ENCODE data around the gene NRXN3. TPM values are rescaled to one million over a fixed set of nuclear protein-coding genes. Genes with fewer than 3 reads are reported as not detected.

Gene NRXN3
- total RNA-seq, 4 donors from 2014 or later, result 0.04 to 0.16 TPM; not detected in 2

- DNase-seq, result no peak
- intact Hi-C loops (cut with DNase I; ENCODE audit: low total_unique reads) (no loop called here), in situ Hi-C loops (cut with MboI; ENCODE audit: low sequenced_read_pairs in 4 of 4) (no loop called here)
- Histone ChIP-seq H3K9me3 (no peaks in the 10 kb centered on the region), H3K27ac (no peak overlapping the region), H3K36me3 (no peaks in the 10 kb centered on the region), H3K4me3 (no peak overlapping the region), H3K4me1 (no peaks in the 10 kb centered on the region), H3K27me3 (no peaks in the 10 kb centered on the region)
- no peak for TF ChIP-seq POLR2A (IDR thresholded peaks at IDR 0.05)
- TF ChIP-seq, protein P1, sequence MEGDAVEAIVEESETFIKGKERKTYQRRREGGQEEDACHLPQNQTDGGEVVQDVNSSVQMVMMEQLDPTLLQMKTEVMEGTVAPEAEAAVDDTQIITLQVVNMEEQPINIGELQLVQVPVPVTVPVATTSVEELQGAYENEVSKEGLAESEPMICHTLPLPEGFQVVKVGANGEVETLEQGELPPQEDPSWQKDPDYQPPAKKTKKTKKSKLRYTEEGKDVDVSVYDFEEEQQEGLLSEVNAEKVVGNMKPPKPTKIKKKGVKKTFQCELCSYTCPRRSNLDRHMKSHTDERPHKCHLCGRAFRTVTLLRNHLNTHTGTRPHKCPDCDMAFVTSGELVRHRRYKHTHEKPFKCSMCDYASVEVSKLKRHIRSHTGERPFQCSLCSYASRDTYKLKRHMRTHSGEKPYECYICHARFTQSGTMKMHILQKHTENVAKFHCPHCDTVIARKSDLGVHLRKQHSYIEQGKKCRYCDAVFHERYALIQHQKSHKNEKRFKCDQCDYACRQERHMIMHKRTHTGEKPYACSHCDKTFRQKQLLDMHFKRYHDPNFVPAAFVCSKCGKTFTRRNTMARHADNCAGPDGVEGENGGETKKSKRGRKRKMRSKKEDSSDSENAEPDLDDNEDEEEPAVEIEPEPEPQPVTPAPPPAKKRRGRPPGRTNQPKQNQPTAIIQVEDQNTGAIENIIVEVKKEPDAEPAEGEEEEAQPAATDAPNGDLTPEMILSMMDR (IDR thresholded peaks at IDR 0.05 in 4 of 5, conservative IDR thresholded peaks at IDR 0.05 in 1 of 5), result no peak
- ATAC-seq, result no peak
Observed at GRCh38 chr14:78989221-78989620, 819.0 kb downstream of the NRXN3 start.

GRCh38 chr14:78992867-78993266 is 822.7 kb downstream of the NRXN3 start:
- no peak overlapping the region for H3K4me3 ChIP-seq

DNA sequence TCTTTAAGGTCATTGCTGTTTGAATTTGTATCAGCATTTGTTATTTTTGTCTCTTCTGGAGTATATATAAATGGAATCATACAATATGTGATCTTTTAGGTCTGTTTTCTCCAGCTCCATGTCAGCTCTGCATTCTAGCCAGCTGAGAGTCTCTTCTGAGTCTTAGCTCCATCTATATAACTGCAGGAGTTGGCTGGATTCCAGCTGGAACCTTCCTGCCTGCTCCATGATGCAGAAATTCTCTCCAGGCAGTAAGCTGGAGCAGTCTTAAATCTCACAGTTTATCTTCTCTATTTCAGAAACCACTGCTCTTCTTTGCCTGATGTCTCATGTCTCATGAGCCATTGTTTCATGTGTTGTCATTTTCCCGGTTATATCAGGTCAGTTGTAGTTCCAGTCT is 827.6 kb downstream of the NRXN3 start:
- H3K27ac ChIP-seq, result no peak overlapping the region
- H3K4me3 ChIP-seq, result no peak overlapping the region
- no peaks in the 10 kb centered on the region for H3K4me1 ChIP-seq
- no peak for TF ChIP-seq POLR2A (IDR thresholded peaks at IDR 0.05)
- TF ChIP-seq, protein P1 (IDR thresholded peaks at IDR 0.05 in 4 of 5, conservative IDR thresholded peaks at IDR 0.05 in 1 of 5), result no peak
- H3K36me3 ChIP-seq, result no peaks in the 10 kb centered on the region
- in situ Hi-C loops (cut with MboI; ENCODE audit: low sequenced_read_pairs in 4 of 4) (no loop called here), intact Hi-C loops (cut with DNase I; ENCODE audit: low total_unique reads) (no loop called here)
- DNase-seq (no peak), ATAC-seq (no peak)
- no peaks in the 10 kb centered on the region for H3K27me3 ChIP-seq
- H3K9me3 ChIP-seq, result no peaks in the 10 kb centered on the region

More at GRCh38 chr14:78992867-78993266, 822.7 kb downstream of the NRXN3 start:
- H3K9me3 ChIP-seq, result no peaks in the 10 kb centered on the region
- no peaks in the 10 kb centered on the region for H3K4me1 ChIP-seq
- no peak for ATAC-seq
- TF ChIP-seq POLR2A (IDR thresholded peaks at IDR 0.05), result no peak
- TF ChIP-seq, protein P1 (IDR thresholded peaks at IDR 0.05 in 4 of 5, conservative IDR thresholded peaks at IDR 0.05 in 1 of 5), result no peak
- no peaks in the 10 kb centered on the region for H3K36me3 ChIP-seq
- H3K27me3 ChIP-seq, result no peaks in the 10 kb centered on the region
- in situ Hi-C loops (cut with MboI; ENCODE audit: low sequenced_read_pairs in 4 of 4) (no loop called here), intact Hi-C loops (cut with DNase I; ENCODE audit: low total_unique reads) (no loop called here)
- H3K27ac ChIP-seq, result no peak overlapping the region
- DNase-seq, result no peak

DNA sequence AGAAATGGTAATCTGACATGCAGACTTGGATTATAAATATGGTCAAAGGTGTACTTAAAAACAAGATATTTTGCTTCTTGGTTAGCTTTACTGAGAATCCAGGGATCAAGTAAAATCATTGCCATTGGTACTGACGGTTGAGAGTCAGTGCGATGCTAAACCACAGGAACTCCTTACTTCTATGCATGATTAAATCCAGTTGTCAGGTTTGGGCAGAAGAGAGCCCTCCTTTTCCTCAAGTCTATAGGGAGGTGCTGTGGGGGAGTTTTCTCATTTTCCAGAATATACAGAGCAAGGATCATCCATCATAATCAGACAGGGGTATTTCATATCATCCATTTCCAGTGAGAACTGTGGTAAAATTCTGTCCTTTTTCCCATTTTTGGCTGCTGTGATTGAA is 839.1 kb downstream of the NRXN3 start:
- intact Hi-C loops (cut with DNase I; ENCODE audit: low total_unique reads) (no loop called here), in situ Hi-C loops (cut with MboI; ENCODE audit: low sequenced_read_pairs in 4 of 4) (no loop called here)
- Histone ChIP-seq H3K4me1 (no peaks in the 10 kb centered on the region), H3K27me3 (no peaks in the 10 kb centered on the region), H3K27ac (no peak overlapping the region), H3K36me3 (no peaks in the 10 kb centered on the region), H3K9me3 (no peaks in the 10 kb centered on the region), H3K4me3 (no peak overlapping the region)
- no peak for ATAC-seq
- TF ChIP-seq POLR2A (IDR thresholded peaks at IDR 0.05), result no peak
- TF ChIP-seq, protein P1 (IDR thresholded peaks at IDR 0.05 in 4 of 5, conservative IDR thresholded peaks at IDR 0.05 in 1 of 5), result no peak
- DNase-seq, result no peak
